ENCODE data around the gene PLD3. TPM values are rescaled to one million over a fixed set of nuclear protein-coding genes. Genes with fewer than 3 reads are reported as not detected.

PLD3 gene
- total and polyA plus RNA-seq, 2 donors (not counting 1 experiment from before 2014, with no cell fraction given), result 208 to 230 TPM

DNA sequence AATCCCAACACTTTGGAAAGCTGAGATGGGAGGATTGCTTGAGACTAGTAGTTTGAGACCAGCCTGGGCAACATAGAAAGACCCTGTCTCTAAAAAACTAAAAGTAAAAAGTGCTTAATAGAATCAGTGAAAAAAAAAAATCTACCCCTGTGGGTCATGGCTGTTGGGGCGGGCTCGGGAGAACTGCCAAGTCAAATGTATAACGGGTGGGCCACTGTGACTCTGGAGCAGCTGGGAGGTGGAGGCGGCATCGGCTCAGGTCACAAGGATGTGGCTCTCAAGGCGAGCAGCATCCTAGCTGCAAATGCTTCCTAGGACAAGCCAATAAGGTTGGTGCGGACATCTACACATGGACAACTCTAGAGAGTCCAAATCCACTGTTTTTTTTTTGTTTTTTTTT is 31.2 kb upstream of the PLD3 start:
- Histone ChIP-seq H2AFZ (ENCODE audit: low read length) (no peak overlapping the region), H3K4me2 (ENCODE audit: extremely low read depth, insufficient read depth, low read length) (no peak overlapping the region), H3K4me3 (replicated peaks in 1 of 4; ENCODE audit: control extremely low read depth in 1 of 4, insufficient read depth in 1 of 4, low read depth in 3 of 4, low read length in 4 of 4) (no peak overlapping the region), H4K20me1 (ENCODE audit: control insufficient read depth, extremely low read depth, insufficient read depth, low read length) (no peaks in the 10 kb centered on the region), H3K79me2 (ENCODE audit: control insufficient read depth, insufficient read depth, low read length) (no peaks in the 10 kb centered on the region), H3K36me3 (ENCODE audit: control insufficient read depth, insufficient read depth, low read length) (peaks cover 13% of the 10 kb centered on the region), H3K9me3 (ENCODE audit: control insufficient read depth, insufficient read depth, low read depth, low read length) (no peaks in the 10 kb centered on the region), H3K9ac (ENCODE audit: insufficient read depth, low read length) (no peak overlapping the region), H3K27ac (ENCODE audit: insufficient read depth, low read length) (no peak overlapping the region), H3K27me3 (ENCODE audit: control insufficient read depth, insufficient read depth, low read length) (no peaks in the 10 kb centered on the region), H3K4me1 (ENCODE audit: control insufficient read depth, extremely low read depth, insufficient read depth, low read length) (no peaks in the 10 kb centered on the region)
- TF ChIP-seq EZH2 (IDR thresholded peaks at IDR 0.05; ENCODE audit: low read length, missing control alignments) (no peak), CTCF (conservative IDR thresholded peaks at IDR 0.05 in 1 of 2, IDR thresholded peaks at IDR 0.05 in 1 of 2; ENCODE audit: low read depth in 1 of 2, low read length in 2 of 2) (no peak)
- no peak for DNase-seq (ENCODE audit: low read depth in 2 of 2)

DNA sequence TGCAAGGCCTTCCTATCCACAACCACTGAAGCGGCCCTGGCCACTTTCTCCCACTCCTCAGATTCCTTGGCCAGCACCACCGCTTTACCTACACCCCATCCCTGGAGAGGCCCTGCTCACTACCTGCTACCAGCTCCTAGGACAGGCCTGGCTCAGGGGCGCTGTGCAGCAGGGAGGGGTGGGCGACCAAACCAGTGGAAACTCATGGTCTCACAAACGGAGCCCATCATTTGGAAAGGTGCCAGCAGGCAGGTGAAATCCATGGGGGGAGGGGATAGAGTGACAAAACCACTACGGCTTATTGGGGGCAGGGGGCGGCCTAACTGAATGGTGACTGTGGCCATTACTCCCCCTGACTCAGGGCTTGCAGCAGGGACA is 27.9 kb upstream of the PLD3 start:
- no peak for DNase-seq (ENCODE audit: low read depth in 2 of 2)
- H3K27me3 ChIP-seq (ENCODE audit: control insufficient read depth, insufficient read depth, low read length), result no peaks in the 10 kb centered on the region
- H4K20me1 ChIP-seq (ENCODE audit: control insufficient read depth, extremely low read depth, insufficient read depth, low read length), result no peaks in the 10 kb centered on the region
- H3K4me1 ChIP-seq (ENCODE audit: control insufficient read depth, extremely low read depth, insufficient read depth, low read length), result no peaks in the 10 kb centered on the region
- H2AFZ ChIP-seq (ENCODE audit: low read length), result no peak overlapping the region
- no peak overlapping the region for H3K27ac ChIP-seq (ENCODE audit: insufficient read depth, low read length)
- H3K4me2 ChIP-seq (ENCODE audit: extremely low read depth, insufficient read depth, low read length), result no peak overlapping the region
- peaks cover 17% of the 10 kb centered on the region for H3K36me3 ChIP-seq (ENCODE audit: control insufficient read depth, insufficient read depth, low read length)
- no peak overlapping the region for H3K9ac ChIP-seq (ENCODE audit: insufficient read depth, low read length)
- H3K4me3 ChIP-seq (replicated peaks in 1 of 4; ENCODE audit: control extremely low read depth in 1 of 4, insufficient read depth in 1 of 4, low read depth in 3 of 4, low read length in 4 of 4), result no peak overlapping the region
- no peak for TF ChIP-seq EZH2 (IDR thresholded peaks at IDR 0.05; ENCODE audit: low read length, missing control alignments)
- TF ChIP-seq CTCF (conservative IDR thresholded peaks at IDR 0.05 in 1 of 2, IDR thresholded peaks at IDR 0.05 in 1 of 2; ENCODE audit: low read depth in 1 of 2, low read length in 2 of 2), result no peak
- no peaks in the 10 kb centered on the region for H3K79me2 ChIP-seq (ENCODE audit: control insufficient read depth, insufficient read depth, low read length)
- H3K9me3 ChIP-seq (ENCODE audit: control insufficient read depth, insufficient read depth, low read depth, low read length), result no peaks in the 10 kb centered on the region

GRCh38 chr19:40321076-40321475 is 27.4 kb upstream of the PLD3 start:
- H3K9ac ChIP-seq (ENCODE audit: insufficient read depth, low read length), result no peak overlapping the region
- no peak for DNase-seq (ENCODE audit: low read depth in 2 of 2)
- no peaks in the 10 kb centered on the region for H3K9me3 ChIP-seq (ENCODE audit: control insufficient read depth, insufficient read depth, low read depth, low read length)
- H2AFZ ChIP-seq (ENCODE audit: low read length), result no peak overlapping the region
- no peaks in the 10 kb centered on the region for H3K4me1 ChIP-seq (ENCODE audit: control insufficient read depth, extremely low read depth, insufficient read depth, low read length)
- no peak overlapping the region for H3K4me2 ChIP-seq (ENCODE audit: extremely low read depth, insufficient read depth, low read length)
- H3K79me2 ChIP-seq (ENCODE audit: control insufficient read depth, insufficient read depth, low read length), result no peaks in the 10 kb centered on the region
- no peak overlapping the region for H3K27ac ChIP-seq (ENCODE audit: insufficient read depth, low read length)
- H3K27me3 ChIP-seq (ENCODE audit: control insufficient read depth, insufficient read depth, low read length), result no peaks in the 10 kb centered on the region
- no peak for TF ChIP-seq EZH2 (IDR thresholded peaks at IDR 0.05; ENCODE audit: low read length, missing control alignments)
- no peaks in the 10 kb centered on the region for H4K20me1 ChIP-seq (ENCODE audit: control insufficient read depth, extremely low read depth, insufficient read depth, low read length)
- H3K36me3 ChIP-seq (ENCODE audit: control insufficient read depth, insufficient read depth, low read length), result peaks cover 20% of the 10 kb centered on the region
- no peak overlapping the region for H3K4me3 ChIP-seq (replicated peaks in 1 of 4; ENCODE audit: control extremely low read depth in 1 of 4, insufficient read depth in 1 of 4, low read depth in 3 of 4, low read length in 4 of 4)

All from fibroblast of lung (primary cell).